OCI-LY7 (cell line): ENCODE results near the gene CPNE9. TPM values are rescaled to one million over a fixed set of nuclear protein-coding genes. Genes with fewer than 3 reads are reported as not detected.

Experiments
- BruUV-seq: library from RNA; stranded (reverse); fragments of 400-500 nt; replicated peaks from 2 replicates; lab custom pipeline; 2021; lab: Mats Ljungman, UMichigan
- CTCF ChIA-PET: fragments of 300-600 bp; sonication (Branson Sonifier 250); formaldehyde crosslinking; loops from one replicate; lab custom pipeline; 2022; ENCODE audit warnings: antibody characterized with exemption; ENCODE audit not compliant: unreplicated experiment; lab: Charles Lee
- POLR2A ChIA-PET: fragments of 300-600 bp; sonication (Branson Sonifier 250); formaldehyde crosslinking; loops from one replicate; lab custom pipeline; 2022; ENCODE audit warnings: antibody characterized with exemption; lab: Charles Lee
- DNase-seq: peaks from one replicate; pipeline ENCODE4 v3.0.0-alpha.2; 2015; ENCODE audit warnings: low spot score
- H2AFZ ChIP-seq: fragments of 200-600 bp; sonication (generic), shearing (Covaris generic); 2 replicates; pipeline ENCODE4 v1.6.1; 2014; ENCODE audit warnings: mild to moderate bottlenecking, antibody characterized with exemption, low read length, moderate library complexity
- H3K27ac ChIP-seq: fragments of 200-600 bp; sonication (generic); 2 replicates; pipeline ENCODE4 v1.5.1; 2014; ENCODE audit warnings: mixed run types, low read depth, mild to moderate bottlenecking, moderate library complexity, low read length, inconsistent platforms; ENCODE audit not compliant: poor library complexity, severe bottlenecking
- H3K36me3 ChIP-seq: fragments of 200-600 bp; sonication (generic); 2 replicates; pipeline ENCODE4 v1.6.1; 2014; ENCODE audit warnings: mild to moderate bottlenecking, antibody characterized with exemption, low read length, moderate library complexity, mixed read lengths; ENCODE audit not compliant: insufficient read depth
- H3K4me1 ChIP-seq: fragments of 200-600 bp; sonication (generic); 2 replicates; pipeline ENCODE4 v1.5.1; 2014; ENCODE audit warnings: mild to moderate bottlenecking, low read length; ENCODE audit not compliant: insufficient read depth, poor library complexity, severe bottlenecking
- H3K4me2 ChIP-seq: fragments of 200-600 bp; sonication (generic); 2 replicates; pipeline ENCODE4 v1.6.1; 2014; ENCODE audit warnings: mild to moderate bottlenecking, low read length
- H3K4me3 ChIP-seq: fragments of 200-600 bp; sonication (generic); 2 replicates; pipeline ENCODE4 v1.5.1; 2014; ENCODE audit warnings: mild to moderate bottlenecking, low read depth, low read length; ENCODE audit not compliant: poor library complexity, severe bottlenecking
- H3K79me2 ChIP-seq: fragments of 200-600 bp; sonication (generic); 2 replicates; pipeline ENCODE4 v1.6.1; 2016; ENCODE audit warnings: low read depth, mild to moderate bottlenecking, low read length, moderate library complexity, mixed read lengths; ENCODE audit not compliant: insufficient read depth
- H3K9me2 ChIP-seq: fragments of 200-600 bp; sonication (generic); 2 replicates; pipeline ENCODE4 v1.6.1; 2016; ENCODE audit warnings: mild to moderate bottlenecking, low read length, mixed read lengths; ENCODE audit not compliant: insufficient read depth
- H3K9me3 ChIP-seq: fragments of 200-600 bp; sonication (generic); 2 replicates; pipeline ENCODE4 v1.6.1; 2014; ENCODE audit warnings: mild to moderate bottlenecking, mixed run types, low read length, mixed read lengths
- H4K20me1 ChIP-seq: fragments of 200-600 bp; sonication (generic); 2 replicates; pipeline ENCODE4 v1.6.1; 2014; ENCODE audit warnings: mild to moderate bottlenecking, antibody characterized with exemption, low read length, moderate library complexity, mixed read lengths; ENCODE audit not compliant: insufficient read depth
- EZH2phosphoT487 ChIP-seq: fragments of 200-600 bp; sonication (generic); IDR thresholded peaks from 2 replicates; pipeline ENCODE4 v1.6.1; 2018; ENCODE audit warnings: low read depth, borderline replicate concordance, mild to moderate bottlenecking, mixed run types, antibody characterized with exemption, low read length, moderate library complexity, mixed read lengths
- intact Hi-C: fragments of 100-400 bp; cut with micrococcal nuclease; formaldehyde crosslinking; loops from one replicate; pipeline ENCODE4 v1.10.0; 2022; ENCODE audit not compliant: unreplicated experiment
- total RNA-seq, 2 experiments: library from RNA; depleted of rRNA in 1 of 2; stranded (reverse); fragments of >200 nt in 1 of 2; shearing (Covaris generic) in 1 of 2; gene quantifications; 2 replicates each; pipeline ENCODE4 v1.2.3, GENCODE V29; 2014 to 2022
- TF ChIP-seq, protein P1 (sequence below): fragments of 200-600 bp; sonication (generic); conservative IDR thresholded peaks from 2 replicates; pipeline ENCODE4 v1.5.1; 2014; ENCODE audit warnings: mild to moderate bottlenecking, antibody characterized with exemption, low read length, moderate library complexity, mixed read lengths

The CPNE9 gene
- total RNA-seq, 2 experiments from 2014 or later, result not detected

GRCh38 chr3:9715764-9716437 lies 12.3 kb downstream of the CPNE9 start:
- TF ChIP-seq EZH2phosphoT487, result no peak
- TF ChIP-seq, protein P1, sequence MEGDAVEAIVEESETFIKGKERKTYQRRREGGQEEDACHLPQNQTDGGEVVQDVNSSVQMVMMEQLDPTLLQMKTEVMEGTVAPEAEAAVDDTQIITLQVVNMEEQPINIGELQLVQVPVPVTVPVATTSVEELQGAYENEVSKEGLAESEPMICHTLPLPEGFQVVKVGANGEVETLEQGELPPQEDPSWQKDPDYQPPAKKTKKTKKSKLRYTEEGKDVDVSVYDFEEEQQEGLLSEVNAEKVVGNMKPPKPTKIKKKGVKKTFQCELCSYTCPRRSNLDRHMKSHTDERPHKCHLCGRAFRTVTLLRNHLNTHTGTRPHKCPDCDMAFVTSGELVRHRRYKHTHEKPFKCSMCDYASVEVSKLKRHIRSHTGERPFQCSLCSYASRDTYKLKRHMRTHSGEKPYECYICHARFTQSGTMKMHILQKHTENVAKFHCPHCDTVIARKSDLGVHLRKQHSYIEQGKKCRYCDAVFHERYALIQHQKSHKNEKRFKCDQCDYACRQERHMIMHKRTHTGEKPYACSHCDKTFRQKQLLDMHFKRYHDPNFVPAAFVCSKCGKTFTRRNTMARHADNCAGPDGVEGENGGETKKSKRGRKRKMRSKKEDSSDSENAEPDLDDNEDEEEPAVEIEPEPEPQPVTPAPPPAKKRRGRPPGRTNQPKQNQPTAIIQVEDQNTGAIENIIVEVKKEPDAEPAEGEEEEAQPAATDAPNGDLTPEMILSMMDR, result 0 out of 2 replicates have a peak, but pooled peaks have one; percentile 32
- H2AFZ ChIP-seq, result no peak overlapping the region; the same call in 1 of the 2 replicates
- H3K9me3 ChIP-seq, result no peaks in the 10 kb centered on the region
- no peak overlapping the region for H3K4me3 ChIP-seq
- ChIA-PET CTCF (no interaction called here), POLR2A (interaction anchor here (0.5 kb wide), 1 partner anchor 17 kb away, joined by 3 read pairs; no protein-coding TSS in a partner anchor)
- no peaks in the 10 kb centered on the region for H3K36me3 ChIP-seq
- DNase-seq, result peak; percentile 12
- H3K4me2 ChIP-seq, result no peak overlapping the region
- H3K4me1 ChIP-seq, result no peaks in the 10 kb centered on the region
- no peak overlapping the region for H3K27ac ChIP-seq
- no peaks in the 10 kb centered on the region for H3K79me2 ChIP-seq
- H3K9me2 ChIP-seq, result no peaks in the 10 kb centered on the region
- no TSS peak for BruUV-seq
- intact Hi-C loops, result no loop called here
- no peaks in the 10 kb centered on the region for H4K20me1 ChIP-seq

- no peak overlapping the region for H2AFZ ChIP-seq
- POLR2A ChIA-PET, result no interaction called here
- no peak overlapping the region for H3K4me2 ChIP-seq
These were observed 13.3 kb downstream of the CPNE9 start for GRCh38 chr3:9716801-9717555.

More at GRCh38 chr3:9716801-9717555, 13.3 kb downstream of the CPNE9 start:
- Histone ChIP-seq H3K4me3 (no peak overlapping the region), H4K20me1 (no peaks in the 10 kb centered on the region), H3K79me2 (no peaks in the 10 kb centered on the region), H3K4me1 (peaks cover 6% of the 10 kb centered on the region), H3K27ac (no peak overlapping the region), H3K9me3 (no peaks in the 10 kb centered on the region), H3K9me2 (no peaks in the 10 kb centered on the region), H3K36me3 (no peaks in the 10 kb centered on the region)
- intact Hi-C loops, result no loop called here
- no peak for TF ChIP-seq EZH2phosphoT487
- TF ChIP-seq, protein P1, result no peak
- CTCF ChIA-PET, result no interaction called here
- no peak for DNase-seq
- BruUV-seq, result no TSS peak
